Measurements from ENCODE around the gene MAFF.

Gene MAFF

GRCh38 chr22:38205261-38206128 is 3.7 kb downstream of the MAFF start:
- peak; percentile 43 for DNase-seq

- no peak for DNase-seq
These were observed 6.2 kb downstream of the MAFF start for GRCh38 chr22:38207898-38208432.

DNA sequence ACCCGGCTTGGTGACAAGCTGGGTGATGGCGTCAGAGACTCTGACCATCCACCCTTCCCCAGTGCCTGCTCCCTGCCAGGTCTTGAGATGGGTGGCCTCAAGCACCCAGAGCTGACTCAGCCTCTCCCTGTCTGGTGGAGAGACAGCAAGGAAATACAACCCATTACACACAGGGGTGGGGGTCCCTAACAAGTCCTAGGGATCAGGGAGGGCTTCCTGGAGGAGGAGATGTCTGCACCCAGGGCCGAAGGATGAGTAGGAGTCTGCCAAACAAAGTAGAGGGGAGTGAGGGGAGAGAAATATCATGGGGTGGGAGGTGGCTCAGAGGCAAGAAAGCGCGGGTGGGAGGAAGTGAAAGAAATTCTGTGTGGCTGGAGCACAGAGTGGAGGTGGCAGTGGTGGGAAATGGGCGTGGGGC is 6.8 kb downstream of the MAFF start:
- no peak for DNase-seq

- DNase-seq = no peak
These were observed 9.8 kb downstream of the MAFF start for GRCh38 chr22:38211556-38211955.

GRCh38 chr22:38212442-38212841 is 10.6 kb downstream of the MAFF start:
- DNase-seq = no peak

DNA sequence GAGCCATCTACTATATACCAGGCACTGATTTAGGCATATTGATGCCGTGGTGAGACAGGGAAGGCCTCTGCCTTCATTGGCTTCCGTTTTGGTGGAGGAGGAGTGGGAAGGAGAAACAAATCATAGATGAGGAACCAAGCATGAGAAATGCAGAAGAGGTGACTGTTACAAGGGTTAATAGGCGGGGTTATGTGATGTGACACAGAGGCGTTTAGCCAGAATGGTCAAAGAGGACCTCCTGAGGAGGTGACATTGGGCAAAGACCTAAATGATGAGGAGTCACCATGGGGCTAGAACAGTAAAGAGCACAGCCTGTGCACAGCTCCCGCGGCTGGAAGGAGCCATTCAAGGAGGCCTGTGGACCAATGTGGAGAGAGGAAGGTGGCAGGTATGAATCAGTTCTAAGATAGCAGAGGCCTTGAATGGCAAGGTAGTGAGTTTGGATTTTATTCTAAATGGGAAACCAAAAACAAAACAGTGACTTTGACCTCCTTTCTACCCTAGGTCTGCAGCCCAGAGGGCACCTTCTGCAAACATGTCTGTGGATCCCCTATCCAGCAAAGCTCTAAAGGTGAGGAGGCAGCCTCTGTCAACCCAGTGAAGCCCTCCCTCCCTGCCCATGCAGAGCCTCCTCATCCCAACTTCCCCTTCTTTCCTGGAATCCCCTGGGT is 11.7 kb downstream of the MAFF start:
- no peak for DNase-seq

DNA sequence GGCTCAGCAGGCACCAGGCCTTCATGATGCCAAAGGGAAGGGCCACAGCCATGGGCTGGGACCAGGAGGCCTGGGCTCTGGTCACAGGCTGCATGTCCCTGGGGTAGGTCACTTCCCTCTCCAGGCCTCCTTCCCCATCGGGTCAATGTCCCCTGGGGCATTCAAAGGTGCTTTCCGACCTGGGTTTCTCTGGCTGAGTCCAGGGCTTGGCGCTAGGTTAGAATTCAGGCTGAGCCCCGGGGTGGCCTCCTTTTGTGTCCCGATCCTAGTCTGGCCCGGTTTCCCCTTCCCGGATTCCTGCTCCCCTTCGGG is 12.2 kb downstream of the MAFF start:
- no peak for DNase-seq

DNA sequence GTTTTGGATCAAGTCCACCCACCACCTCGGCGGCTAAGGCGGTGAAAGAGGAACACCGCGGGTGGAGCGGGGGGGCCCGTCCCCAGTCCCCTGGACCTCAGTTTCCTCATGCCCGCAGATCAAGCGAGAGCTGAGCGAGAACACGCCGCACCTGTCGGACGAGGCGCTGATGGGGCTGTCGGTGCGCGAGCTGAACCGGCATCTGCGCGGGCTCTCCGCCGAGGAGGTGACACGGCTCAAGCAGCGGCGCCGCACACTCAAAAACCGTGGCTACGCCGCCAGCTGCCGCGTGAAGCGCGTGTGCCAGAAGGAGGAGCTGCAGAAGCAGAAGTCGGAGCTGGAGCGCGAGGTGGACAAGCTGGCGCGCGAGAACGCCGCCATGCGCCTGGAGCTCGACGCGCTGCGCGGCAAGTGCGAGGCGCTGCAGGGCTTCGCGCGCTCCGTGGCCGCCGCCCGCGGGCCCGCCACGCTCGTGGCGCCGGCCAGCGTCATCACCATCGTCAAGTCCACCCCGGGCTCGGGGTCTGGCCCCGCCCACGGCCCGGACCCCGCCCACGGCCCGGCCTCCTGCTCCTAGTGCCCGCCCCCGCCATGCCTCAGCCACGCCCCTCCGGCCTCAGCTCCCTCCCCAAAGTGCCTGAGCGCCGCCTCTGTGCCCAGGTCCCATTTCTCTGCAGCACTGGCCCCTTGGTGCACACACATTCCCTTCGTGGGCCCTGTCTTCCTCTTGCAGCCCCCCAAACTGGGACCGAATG is 12.7 kb downstream of the MAFF start:
- DNase-seq = peak; percentile 30

DNA sequence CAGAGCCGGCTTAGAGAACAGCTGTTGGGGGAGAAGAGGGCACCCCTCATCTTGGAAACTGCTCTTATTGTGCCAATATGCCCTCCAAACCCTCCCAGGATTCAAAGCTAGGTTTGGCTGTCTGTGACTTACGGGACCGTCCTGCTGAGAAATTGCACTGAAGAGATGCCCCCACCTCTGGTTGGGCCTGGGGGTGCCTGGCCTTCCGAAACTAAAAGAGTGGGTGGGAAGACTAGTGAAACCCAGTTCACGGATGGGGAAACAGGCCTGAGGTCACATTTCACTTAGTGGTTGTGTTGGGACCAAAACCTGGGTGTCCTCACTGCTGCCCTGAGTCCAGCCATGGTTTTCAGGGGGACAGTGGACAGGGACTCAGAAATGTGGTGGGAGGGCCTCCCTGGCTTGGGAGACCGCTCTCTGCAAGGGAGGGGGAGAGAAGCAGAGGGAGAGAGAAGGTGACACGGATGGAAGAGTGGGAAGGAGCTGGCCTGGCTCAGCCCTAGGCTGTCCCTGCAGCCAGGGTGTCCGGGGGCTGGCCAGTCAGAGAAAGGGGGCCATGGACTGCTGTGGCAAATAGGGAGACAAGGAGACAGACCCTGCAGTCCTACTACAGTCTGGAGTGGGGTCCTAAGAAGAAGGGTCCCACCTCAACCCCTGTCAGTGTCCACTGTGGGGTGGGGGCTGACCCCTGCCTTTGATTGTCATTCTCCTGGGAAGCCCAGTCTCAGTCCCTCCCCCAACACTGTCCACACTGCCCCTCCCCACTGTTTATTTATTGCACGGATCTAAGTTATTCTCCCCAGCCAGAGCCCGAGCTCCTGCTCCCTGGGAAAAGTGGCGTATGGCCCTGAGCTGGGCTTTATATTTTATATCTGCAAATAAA is 13.6 kb downstream of the MAFF start:
- no peak for DNase-seq

- no peak for DNase-seq
These were observed 17.1 kb downstream of the MAFF start for GRCh38 chr22:38218661-38219622.

DNA sequence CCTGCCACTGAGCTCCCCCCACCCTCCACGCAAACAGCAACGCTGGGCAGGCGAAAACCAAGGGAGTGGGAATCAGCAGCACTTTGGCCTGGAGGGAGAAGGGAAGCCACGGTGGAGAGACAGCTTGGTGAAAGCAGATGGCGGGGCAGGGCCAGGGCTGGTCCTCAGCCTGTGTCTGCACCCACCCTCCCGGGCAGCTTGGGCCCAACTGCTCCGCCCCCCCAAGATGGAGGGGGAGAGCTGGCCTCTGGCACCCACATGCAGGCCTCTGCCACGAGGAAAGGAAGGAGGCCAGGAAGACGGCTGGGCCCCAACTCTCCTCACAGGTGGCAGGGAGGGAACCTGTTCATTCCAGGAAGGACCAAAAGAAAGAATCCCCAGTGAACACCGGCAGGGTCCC is 17.8 kb downstream of the MAFF start:
- DNase-seq = no peak

DNA sequence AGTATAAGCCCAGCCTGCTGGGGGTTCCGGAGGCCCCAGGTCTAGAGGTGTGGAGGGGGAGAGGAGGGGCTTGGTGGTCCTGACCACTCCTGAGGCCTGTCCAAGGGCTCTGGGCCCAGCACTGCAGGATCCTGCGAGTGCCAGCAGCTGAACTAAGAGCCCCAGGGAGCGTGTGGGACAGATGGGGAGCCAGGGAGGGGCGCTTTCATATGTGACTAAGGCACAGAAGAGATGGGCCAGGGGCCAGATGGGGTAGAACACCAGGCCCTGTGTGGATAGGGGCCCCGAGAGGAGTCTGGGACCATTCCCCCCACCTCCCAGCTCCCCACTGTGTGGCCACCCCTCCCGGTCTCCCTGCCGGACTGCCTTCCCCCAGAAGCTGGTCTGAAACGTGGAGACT is 18.4 kb downstream of the MAFF start:
- DNase-seq = no peak

DNA sequence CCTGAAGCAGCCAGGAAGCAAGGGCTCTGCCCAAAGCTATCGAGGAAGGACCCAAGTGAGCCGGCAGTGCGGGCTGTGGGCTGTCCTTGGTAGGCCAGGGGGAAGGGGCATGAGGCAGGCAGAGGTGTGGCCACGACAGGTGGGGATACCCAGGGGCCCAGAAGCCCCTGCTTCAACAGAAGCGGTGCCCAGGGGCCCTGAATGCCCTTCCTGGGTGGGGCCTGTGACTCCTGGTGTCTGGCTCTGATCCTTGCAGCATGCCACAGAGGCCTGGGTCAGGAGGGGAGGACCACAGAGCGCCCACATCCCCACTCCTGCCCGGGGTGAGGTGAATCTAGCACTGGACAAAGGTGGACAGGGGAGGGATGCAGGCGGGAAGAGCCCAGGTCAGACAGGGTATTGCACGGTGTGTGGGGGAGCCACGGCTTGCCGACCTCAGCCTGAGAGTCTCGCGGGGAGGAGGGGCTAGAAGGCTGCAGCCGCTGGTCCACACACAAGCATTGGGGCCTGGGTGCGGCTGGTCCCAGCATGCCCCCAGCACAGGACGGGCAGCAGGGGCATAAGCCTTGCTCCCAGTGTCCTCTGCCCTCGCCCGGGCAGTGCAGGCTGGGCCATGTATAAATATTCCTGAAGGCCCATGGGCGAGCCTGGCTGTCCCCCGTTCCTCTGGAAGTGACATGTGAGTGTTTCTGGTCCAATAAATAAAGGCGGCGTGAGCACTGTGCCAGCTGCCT is 19.0 kb downstream of the MAFF start:
- DNase-seq = no peak

- DNase-seq = no peak
These were observed 19.6 kb downstream of the MAFF start for GRCh38 chr22:38221407-38221806.

- DNase-seq = no peak
These were observed 20.4 kb downstream of the MAFF start for GRCh38 chr22:38221908-38222796.

GRCh38 chr22:38222797-38223119 is 21.0 kb downstream of the MAFF start:
- DNase-seq = no peak

DNA sequence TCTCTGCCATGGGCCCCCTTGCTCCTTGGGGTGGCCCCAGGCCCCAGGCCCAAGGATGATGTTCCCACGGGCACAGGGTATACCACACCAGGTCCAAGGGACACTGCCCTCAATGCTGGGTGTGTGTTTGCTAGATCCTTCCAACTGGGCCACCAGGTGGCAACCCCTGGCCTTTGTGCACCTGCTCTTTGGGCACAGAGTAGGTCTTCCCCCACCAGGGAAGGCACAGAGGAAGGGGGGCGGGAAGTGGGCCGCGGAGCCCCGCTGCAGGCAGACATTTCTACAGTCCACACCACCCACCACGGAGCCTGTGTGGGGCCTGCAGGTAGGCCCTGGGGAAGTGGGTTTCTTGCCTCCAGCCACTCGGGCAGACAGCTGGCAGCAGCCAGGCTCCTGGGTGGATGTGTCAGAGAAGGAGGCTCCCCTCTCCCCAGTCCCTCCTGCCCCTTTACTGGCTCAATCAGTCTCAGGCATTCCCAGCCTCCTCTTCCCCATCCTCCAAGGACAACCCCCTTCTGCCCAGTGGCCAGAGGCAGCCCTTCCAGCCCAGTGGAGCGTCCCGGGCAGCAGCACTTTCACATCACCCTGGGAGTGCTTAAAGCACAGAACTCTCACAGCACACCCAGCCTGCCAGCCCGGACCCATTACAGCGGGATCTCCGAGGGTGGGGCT is 21.6 kb downstream of the MAFF start:
- DNase-seq = no peak

DNA sequence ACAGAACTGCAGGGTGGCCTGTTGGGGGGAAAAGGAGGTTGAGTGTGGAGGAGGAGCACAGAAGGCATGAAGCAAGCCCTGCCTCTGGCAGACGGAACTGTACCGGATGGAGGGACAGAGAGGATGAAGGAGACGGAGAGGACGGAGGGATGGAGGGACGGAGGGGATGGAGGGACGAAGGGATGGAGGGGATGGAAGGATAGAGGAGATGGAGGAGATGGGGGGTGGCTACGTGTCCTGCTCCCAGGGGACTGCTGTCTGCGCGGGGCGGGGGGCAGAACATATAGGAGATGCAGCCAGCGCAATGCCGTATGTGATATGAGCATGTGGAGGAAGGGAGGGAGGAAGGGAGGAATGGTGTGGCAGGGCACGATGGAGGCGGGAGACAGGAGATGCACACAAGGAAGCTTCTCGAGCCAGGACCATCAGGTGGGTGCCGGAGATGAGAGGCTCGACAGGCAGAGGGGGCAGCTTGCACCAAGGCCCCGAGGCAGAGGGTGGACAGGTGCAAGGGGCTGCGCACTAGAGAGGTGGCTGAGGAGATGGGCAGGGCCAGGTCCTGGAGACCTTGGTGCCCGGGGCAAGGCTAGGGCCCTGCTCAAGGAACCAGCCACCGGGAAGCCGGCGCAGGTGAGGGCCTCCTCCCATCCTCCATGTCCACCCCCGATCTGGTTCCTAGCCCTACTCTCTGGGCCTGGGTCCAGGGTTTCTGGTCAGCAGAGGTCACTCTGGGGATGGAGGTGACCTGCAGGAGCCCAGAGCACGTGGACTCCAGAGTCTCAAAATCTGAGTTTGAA is 25.3 kb downstream of the MAFF start:
- no peak for DNase-seq

Data from midbrain (tissue), 1 donor.